NCI-H1930 (cell line): ENCODE data around the gene SPNS2.
"Not testable (repeated sequence)": the region's sequence is repeated elsewhere in the genome, so short reads cannot be mapped to it uniquely, and the experiment has no call there.

Experiments
- DNase-seq, 2 experiments: peaks; one replicate each; lab custom pipeline; 2025; lab: John Stamatoyannopoulos, UW

The SPNS2 gene

GRCh38 chr17:4572131-4572530, 73.5 kb downstream of the SPNS2 start:
- DNase-seq = no peak

GRCh38 chr17:4573115-4573514, 74.4 kb downstream of the SPNS2 start:
- DNase-seq = no peak

- DNase-seq = no peak
Observed at GRCh38 chr17:4573669-4574068, 75.0 kb downstream of the SPNS2 start.

GRCh38 chr17:4574448-4575045, 75.9 kb downstream of the SPNS2 start:
- DNase-seq = no peak

- no peak for DNase-seq
Observed at GRCh38 chr17:4576161-4576558, 77.5 kb downstream of the SPNS2 start.

- DNase-seq = no peak
Observed at GRCh38 chr17:4576729-4577322, 78.1 kb downstream of the SPNS2 start.

- DNase-seq = no peak
Observed at GRCh38 chr17:4577386-4577993, 78.8 kb downstream of the SPNS2 start.

- not testable (repeated sequence) for DNase-seq
Observed at GRCh38 chr17:4578349-4578748, 79.7 kb downstream of the SPNS2 start.

GRCh38 chr17:4579678-4580077, 81.0 kb downstream of the SPNS2 start:
- no peak for DNase-seq

- DNase-seq = no peak
Observed at GRCh38 chr17:4580291-4580690, 81.6 kb downstream of the SPNS2 start.

- DNase-seq = no peak
Observed at GRCh38 chr17:4582101-4582501, 83.4 kb downstream of the SPNS2 start.

- no peak for DNase-seq
Observed at GRCh38 chr17:4582691-4583090, 84.0 kb downstream of the SPNS2 start.

- no peak for DNase-seq
Observed at GRCh38 chr17:4583206-4583605, 84.5 kb downstream of the SPNS2 start.

GRCh38 chr17:4583782-4584100, 85.1 kb downstream of the SPNS2 start:
- peak; percentile 14 to 31 for DNase-seq

GRCh38 chr17:4584101-4584916, 85.6 kb downstream of the SPNS2 start, which contains the start of gene SMTNL2:
Gene SMTNL2 (plus strand): TSS chr17:4584529. CDS start chr17:4584606, 77 bp downstream.
- no peak for DNase-seq

GRCh38 chr17:4584917-4585637, 86.4 kb downstream of the SPNS2 start:
- DNase-seq = no peak

- no peak for DNase-seq
Observed at GRCh38 chr17:4585638-4585994, 86.9 kb downstream of the SPNS2 start.

- no peak for DNase-seq
Observed at GRCh38 chr17:4586043-4586442, 87.4 kb downstream of the SPNS2 start.

GRCh38 chr17:4587195-4587594, 88.5 kb downstream of the SPNS2 start:
- no peak for DNase-seq

- no peak for DNase-seq
Observed at GRCh38 chr17:4587803-4588202, 89.1 kb downstream of the SPNS2 start.

GRCh38 chr17:4588391-4588790, 89.7 kb downstream of the SPNS2 start:
- DNase-seq = no peak
